ENCODE results near the gene HPSE2.

GRCh38 chr10:98474628-98475027 is 761.0 kb downstream of the HPSE2 start:
- no peak for TF ChIP-seq REST (IDR thresholded peaks at IDR 0.05; ENCODE audit: insufficient read depth in 1 of 2, low read depth in 2 of 2, low read length in 1 of 2)
- no peak for TF ChIP-seq CTCF (IDR thresholded peaks at IDR 0.05)
